NOMO-1 treated with DMSO at 0.1 percent for 48 hours (cell line): ENCODE results near the gene ZNFX1.
A peak's percentile ranks its signal among the peaks of the same experiment; 100 is the strongest.

Source experiments
- DNase-seq: peaks from one replicate; lab custom pipeline; 2025; ENCODE audit not compliant: unreplicated experiment; lab: John Stamatoyannopoulos, UW

The ZNFX1 gene

DNA sequence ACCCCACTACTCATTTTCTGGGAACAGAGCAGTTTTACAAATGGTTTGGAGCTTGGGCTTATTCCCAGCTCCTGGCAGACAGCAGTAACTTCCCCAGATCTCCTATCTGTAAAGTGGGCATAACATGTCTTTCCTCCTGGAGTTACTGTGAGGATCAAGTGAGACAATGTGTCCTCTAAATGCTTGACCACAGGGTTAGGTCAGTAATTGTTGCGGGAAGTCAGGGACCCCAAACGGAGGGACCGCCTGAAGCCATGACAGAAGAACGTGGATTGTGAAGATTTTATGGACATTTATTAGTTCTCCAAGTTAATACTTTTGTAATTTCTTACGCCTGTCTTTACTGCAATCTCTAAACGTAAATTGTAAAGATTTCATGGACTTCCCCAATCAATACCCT lies 15.3 kb upstream of the ZNFX1 start:
- no peak for DNase-seq

DNA sequence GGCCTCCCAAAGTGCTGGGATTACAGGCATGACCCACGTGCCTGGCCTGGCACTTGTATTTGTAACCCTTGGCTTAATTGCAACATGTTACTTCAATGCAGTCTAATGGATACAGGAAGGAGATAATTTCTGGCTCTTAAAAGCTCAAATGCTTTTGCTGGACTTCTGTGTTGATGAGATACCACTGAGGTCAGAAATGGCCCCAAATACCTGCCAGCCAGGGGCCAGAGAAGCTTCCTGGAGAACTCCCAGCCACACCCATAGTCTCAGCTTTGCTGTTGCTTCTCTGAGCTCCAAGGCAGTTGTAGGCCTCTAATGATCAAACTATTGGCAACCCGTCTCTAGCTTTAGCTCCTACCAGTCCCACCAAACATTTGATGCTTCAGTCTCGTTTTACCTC lies 14.2 kb upstream of the ZNFX1 start:
- no peak for DNase-seq

DNA sequence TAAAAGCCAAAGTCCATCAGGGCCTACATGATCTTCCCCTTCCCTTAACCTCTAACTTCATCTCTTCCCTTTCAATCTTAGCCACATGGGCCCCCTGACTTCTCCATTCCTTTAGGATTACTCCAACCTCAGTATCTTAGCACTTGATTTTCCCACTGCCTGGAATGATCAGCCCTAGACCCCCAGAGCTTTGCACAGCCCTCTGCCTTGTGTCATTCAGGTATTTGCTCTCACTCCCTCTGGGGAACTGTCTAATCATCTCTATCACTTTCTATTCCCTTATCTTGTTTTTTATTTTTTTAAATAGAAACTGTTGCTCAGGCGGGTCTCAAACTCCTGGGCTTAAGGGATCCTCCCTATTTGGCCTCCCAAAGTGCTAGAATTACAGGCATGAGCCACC lies 13.3 kb upstream of the ZNFX1 start:
- no peak for DNase-seq

DNA sequence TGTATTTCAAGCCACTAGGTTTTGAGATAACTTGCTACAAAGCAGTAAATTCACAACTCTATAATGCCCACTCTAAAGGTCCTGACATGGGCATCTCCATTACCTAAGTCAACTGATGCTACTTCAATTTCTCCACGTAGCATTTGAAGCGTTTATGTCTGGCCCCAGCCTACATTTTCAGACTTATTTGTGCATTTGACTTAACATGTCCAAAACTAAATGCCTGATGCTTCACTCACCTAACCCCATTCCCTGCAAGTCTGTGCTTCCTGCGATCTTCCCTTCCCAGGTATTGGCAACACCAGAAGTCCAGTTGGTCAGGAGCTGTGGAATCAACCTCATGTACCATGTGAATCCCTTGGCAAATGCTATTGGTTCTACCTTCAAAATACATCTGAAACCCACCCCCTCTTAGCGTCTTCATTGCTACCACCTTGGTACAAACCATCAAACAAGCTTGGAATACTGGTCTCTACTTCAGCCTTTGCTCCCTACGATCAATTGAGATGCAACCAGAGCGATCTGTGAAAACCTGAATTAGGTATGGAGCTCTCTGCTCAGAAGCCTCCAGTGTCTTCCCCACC lies 12.8 kb upstream of the ZNFX1 start:
- DNase-seq = no peak

- DNase-seq = no peak
Observed at GRCh38 chr20:49288784-49289696, 11.2 kb upstream of the ZNFX1 start.

DNA sequence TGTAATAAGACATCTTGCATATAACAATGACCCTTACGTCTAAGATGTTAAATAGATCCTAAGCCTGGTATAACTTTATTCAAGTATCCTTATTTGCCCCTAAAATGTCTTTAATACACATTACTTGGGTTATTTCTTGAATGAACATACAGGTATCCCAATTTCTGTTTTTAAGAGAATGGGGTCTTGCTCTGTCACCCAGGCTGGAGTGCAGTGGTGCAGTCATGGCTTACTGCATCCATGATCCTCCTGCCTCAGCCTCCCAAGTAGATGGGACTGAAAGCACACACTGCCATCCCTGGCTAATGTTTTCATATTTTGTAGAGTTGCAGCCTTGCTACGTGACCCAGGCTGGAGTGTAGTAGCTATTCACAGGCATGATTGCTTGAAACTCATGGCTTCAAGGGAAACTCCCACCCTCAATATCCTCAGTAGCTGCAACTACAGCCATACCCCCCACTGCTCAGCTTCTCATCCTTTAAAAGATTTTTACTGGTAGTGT lies 10.4 kb upstream of the ZNFX1 start:
- DNase-seq = no peak

GRCh38 chr20:49287555-49288249 lies 9.8 kb upstream of the ZNFX1 start:
- no peak for DNase-seq

DNA sequence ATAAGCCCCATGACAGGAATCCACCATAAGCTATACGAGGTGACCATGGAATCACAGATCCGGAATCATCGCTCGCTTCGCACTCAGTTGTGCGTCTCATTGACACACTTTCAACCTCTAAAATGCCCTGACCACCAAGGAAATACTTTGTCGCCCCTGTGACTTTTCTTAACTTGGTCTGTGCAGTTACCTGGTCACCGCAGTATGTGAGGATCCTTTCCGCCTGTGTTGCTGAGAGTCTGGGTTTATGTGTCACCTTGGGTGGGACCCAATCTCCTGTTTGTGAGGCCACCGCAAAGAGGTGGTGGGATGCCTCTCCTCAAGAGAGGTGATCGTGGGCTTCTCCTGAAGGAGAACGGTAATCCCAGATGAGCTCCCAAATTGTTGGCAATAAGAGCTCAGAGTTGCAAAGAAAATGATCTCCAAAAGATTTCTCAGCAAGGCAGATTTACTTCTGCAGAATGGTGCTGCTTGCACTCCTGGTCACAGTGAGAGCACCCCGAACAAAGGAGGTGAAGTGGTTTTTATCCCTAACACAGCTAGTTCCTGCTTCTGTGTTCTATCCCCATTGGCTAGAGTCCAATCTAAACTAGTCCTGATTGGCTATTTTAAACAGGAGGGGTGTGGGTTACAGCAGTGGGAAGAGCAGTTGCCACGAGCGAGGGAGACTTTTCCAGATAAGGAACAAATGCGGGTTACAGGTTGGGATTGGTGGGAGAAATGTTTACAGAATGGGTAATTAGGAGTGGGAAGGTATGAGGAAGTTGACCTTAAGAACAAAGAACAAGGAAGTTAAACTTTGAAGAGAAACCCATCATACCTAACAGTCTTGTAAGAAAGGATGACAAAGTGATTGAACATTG lies 9.1 kb upstream of the ZNFX1 start:
- DNase-seq = no peak

- no peak for DNase-seq
Observed at GRCh38 chr20:49285813-49286494, 8.1 kb upstream of the ZNFX1 start.

GRCh38 chr20:49285233-49285668 lies 7.4 kb upstream of the ZNFX1 start:
- DNase-seq = no peak

DNA sequence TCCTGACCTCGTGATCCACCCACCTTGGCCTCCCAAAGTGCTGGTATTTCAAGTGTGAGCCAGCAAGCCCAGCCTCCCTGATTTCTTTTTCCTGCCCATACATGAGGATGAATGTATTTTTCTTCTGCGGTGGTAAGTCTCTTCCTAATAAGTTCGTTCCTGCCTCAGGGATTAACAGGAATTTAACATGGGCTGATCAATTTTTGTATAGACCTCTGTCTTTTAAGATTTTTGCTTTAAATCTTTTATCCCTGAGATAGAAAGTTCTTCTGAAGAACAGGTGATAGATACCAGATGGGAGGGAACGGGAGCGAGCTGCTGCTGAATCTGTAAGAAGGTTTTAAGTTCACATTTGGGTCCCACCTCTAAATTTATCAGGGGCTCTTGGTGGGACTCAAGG lies 7.0 kb upstream of the ZNFX1 start:
- no peak for DNase-seq

DNA sequence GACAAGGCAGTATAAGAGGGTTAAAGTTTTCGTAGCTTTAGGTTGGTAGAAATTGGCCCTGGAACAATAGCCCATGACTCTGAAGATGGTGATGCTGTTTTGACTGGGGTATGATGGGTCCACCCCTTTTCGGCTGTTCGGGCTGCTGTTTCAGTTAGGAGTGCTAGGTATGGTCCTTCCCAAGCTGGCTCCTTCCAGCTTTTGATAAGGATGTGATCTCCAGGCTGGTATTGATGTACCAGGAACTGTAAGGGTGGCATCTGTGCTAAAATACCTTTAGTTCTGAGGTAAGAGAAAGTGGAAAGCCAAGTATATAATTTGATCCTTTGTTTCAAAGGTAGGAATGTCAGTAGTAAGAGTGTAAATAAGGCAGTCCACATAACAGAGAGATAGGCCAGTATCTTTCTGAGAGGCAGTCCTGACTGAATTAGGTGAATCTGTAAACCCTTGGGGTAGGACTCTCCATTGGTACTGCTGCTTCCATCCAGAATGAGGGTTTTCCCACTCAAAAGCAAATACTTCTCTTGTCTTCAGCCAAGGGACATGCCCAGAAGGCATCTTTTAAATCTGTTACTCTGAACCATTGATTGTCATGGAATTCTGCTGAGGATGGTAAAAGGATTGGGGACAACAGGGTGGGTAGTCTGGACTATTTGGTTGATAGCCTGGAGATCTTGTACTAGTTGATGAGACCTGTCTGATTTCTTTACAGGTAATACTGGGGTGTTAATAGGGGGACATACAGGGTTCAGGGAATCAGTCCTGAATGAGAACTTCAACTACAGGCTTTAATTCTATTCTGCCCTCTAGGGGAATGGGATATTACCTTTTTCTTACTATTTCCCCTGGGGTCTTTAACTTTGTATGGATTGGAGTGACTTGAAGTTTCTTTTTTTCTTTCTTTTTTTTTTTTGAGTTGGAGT lies 6.1 kb upstream of the ZNFX1 start:
- DNase-seq = no peak

- DNase-seq = no peak
Observed at GRCh38 chr20:49283176-49283702, 5.4 kb upstream of the ZNFX1 start.

DNA sequence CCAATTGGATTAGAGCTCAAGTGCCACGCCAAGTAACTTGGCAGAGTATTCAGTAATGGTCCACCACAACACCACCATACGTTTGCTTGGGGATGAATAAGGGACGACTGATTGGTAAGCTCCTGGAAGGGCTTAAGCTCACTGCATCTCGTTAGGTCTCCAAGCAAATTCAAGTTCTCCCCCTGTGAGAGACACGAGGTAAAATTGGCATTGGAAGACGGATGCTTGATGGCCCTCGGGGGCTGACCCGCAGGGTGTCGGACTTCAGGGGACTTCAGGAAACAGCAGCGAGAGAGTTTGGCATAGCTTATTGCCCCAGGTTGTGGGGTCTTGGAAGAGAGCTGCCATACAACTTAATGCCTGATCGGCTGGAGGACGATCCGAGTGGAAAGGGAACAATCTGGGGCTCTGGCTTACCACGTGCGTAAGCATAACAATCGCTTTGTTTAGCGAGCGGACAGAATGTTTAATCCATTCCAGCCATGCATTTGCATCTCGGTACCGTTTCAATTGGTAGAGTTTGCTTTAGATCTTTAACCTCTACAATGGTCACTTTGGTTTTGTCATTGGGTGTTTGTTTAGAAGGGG lies 4.8 kb upstream of the ZNFX1 start:
- DNase-seq = no peak

- DNase-seq = no peak
Observed at GRCh38 chr20:49281913-49282467, 4.1 kb upstream of the ZNFX1 start.

GRCh38 chr20:49281059-49281912 lies 3.4 kb upstream of the ZNFX1 start:
- peak; percentile 81 for DNase-seq

- DNase-seq = no peak
Observed at GRCh38 chr20:49280463-49281058, 2.7 kb upstream of the ZNFX1 start.
